GM19193 (cell line): Measurements from ENCODE around the gene ANKRD29.

Experiments
- POLR2A ChIP-seq: IDR thresholded peaks from 4 replicates; pipeline ENCODE4 v1.6.1; 2011; ENCODE audit not compliant: insufficient read depth, insufficient read length; ENCODE audit errors: extremely low read depth

ANKRD29 gene

GRCh38 chr18:23667114-23667513, 4.4 kb upstream of the ANKRD29 start:
- no peak for TF ChIP-seq POLR2A

- TF ChIP-seq POLR2A, result no peak
Measured at GRCh38 chr18:23664674-23665073, 2.0 kb upstream of the ANKRD29 start.

- TF ChIP-seq POLR2A, result no peak
Measured at GRCh38 chr18:23661735-23662308, 889 bp downstream of the ANKRD29 start.

DNA sequence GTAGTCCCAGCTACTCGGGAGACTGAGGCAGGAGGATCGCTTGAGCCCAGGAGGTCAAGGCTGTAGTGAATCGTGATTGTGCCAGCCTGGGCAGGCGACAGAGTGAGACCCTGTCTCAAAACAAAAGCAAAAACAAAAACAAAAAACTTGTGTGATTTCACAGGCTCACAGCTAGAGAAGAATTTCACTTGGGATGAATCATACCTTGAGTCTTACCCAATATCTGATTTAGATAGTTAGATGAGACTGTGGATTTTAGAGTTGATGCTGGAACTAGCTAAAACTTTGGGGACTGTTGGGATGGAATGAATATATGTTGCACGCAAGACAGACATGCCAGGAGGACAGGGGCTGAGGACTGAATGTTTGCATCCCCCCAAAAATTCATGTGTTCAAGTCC, 4.4 kb downstream of the ANKRD29 start:
- no peak for TF ChIP-seq POLR2A

- no peak for TF ChIP-seq POLR2A
Measured at GRCh38 chr18:23652232-23652631, 10.5 kb downstream of the ANKRD29 start.

- no peak for TF ChIP-seq POLR2A
Measured at GRCh38 chr18:23650968-23651927, 11.5 kb downstream of the ANKRD29 start.

- TF ChIP-seq POLR2A, result no peak
Measured at GRCh38 chr18:23648940-23649607, 13.6 kb downstream of the ANKRD29 start.

- no peak for TF ChIP-seq POLR2A
Measured at GRCh38 chr18:23648456-23648855, 14.3 kb downstream of the ANKRD29 start.

DNA sequence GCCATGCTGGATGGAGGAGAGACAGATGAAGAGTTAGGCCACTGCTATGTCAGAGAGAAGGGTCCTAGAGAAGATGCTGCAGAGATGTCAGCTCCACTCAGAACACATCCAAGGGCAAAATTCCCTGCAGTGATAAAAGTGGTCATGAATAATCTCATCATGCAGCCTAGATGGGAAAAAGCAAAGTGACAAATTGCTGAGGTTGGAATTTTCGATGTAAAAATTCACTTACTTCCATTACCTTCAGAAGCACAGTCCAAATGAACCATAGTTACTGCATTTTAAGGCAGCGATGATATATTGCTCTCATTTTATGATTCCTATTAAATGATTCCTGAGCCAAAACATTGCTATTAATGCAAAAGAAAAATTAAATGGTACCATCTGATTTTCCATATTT, 16.4 kb downstream of the ANKRD29 start:
- TF ChIP-seq POLR2A, result no peak

DNA sequence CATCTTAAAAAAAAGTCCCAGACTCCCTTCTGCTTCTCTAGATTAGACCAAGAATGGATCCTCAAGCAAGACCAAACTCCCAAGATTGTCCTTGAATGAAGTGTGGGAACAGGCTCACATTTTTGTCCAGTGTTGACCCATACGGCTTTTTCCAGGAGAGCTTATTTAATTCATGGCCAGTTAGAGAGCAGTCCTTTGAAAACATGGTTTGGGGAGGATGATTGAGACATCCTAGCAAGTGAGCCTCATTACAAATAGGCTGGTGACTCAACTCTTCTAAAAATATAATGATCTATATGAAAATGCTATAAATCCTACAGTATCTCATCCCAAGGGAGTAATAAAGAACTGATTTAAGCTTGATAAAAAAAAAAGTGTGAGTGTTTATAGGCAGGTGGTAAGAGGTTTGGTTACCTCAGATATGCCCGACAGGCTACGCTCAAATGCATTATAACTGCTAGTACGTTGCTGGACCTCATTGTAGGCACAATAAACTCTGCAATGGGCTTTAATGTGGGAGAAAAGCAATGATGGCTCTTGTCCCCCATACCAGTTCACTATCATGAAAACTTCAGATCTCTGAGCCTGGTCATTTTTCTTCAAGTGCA, 17.0 kb downstream of the ANKRD29 start:
- TF ChIP-seq POLR2A, result no peak

DNA sequence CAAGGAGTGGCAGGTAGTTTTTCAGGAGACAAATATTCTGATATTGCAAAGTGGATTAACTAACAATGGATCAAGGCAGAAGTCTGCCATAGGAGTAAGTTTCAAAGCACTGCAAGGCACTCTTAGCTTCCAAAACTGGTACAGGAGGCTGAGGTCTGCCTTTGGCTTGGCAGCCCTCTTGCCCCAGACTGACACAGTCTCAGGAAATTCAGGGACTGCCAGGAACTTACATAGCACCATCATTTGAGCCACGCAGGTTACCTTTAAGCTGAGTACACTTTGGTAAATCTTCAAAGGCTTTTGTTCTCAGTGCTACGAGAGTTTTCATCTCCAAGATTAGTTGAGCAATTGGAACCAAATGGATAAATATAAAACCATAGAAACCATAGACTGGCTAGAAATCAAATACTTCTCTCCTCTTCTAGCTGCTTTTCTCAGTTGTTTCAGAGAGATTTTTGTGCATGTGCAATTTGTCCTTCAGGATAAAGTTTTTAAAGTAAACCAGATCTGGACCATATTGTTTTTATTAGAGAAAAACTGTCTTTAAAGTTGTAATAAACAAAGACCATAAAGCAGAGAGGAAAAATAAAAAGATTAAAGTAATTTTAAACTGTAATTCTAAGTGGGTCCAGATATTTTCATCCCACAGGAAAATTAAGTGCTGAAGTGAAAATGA, 18.8 kb downstream of the ANKRD29 start:
- no peak for TF ChIP-seq POLR2A

GRCh38 chr18:23641937-23642666, 20.6 kb downstream of the ANKRD29 start:
- TF ChIP-seq POLR2A, result no peak

DNA sequence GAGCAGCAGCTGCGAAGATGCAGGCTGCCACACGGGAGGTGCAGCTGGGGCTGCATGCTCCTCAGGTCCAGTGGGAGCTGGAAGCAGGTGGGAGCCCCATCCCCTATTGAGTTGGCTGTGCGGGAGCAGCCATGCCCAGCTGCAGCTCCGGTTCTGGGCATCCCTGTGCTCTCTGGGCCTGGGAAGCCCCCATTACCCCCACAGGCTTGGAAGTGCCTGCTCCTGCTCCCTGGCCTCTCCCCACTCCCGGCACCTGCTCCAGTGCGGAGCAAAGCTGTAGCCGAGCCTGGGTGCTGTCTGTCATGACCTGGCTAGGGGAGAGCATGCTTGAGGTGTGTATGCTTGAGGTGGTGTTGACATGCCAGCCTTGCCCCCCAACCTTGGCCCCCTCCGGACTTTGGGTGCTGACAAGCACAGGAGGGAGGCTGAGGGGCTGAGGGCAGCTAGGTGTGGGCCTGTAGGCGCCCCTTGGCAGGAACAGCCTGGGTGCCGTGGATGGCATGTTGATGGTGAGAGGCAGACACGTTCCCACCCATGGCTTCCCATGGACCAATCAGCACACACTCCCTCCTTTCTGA, 21.5 kb downstream of the ANKRD29 start:
- no peak for TF ChIP-seq POLR2A

DNA sequence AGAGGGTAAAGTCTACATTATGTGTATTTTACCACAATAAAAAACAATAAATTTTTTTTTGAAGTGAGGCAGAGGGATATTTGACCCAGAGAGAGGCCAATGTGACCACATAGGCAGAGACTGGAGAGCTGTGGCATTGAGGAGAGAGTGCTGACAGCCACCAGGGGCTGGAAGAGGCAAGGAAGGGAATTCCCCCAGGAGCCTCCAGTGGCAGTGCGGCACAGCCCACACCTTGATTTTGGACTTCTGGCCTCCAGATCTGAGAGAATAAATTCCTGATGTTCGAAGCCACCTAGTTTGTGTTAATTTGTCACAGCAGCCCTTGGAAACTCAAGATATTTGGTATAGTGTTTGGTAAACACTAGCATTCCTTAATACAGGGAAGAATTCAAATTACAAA, 22.7 kb downstream of the ANKRD29 start:
- no peak for TF ChIP-seq POLR2A
